ENCODE results near the gene ZBTB11.

GRCh38 chr3:101725194-101725889, 48.4 kb upstream of the ZBTB11 start:
- TF ChIP-seq CTCF (conservative IDR thresholded peaks at IDR 0.05; ENCODE audit: low read depth, low read length) (no peak), EZH2 (IDR thresholded peaks at IDR 0.05; ENCODE audit: borderline replicate concordance, low read depth, low read length, poor library complexity, severe bottlenecking) (no peak)

Measured in A673 (cell line).